Activated CD8-positive, alpha-beta T cell treated with anti-CD3 and anti-CD28 coated beads for 36 hours (primary cell): ENCODE results near the gene ZNF597. TPM values are rescaled to one million over a fixed set of nuclear protein-coding genes. Genes with fewer than 3 reads are reported as not detected.
A peak's percentile ranks its signal among the peaks of the same experiment; 100 is the strongest.
"Not testable (repeated sequence)": the region's sequence is repeated elsewhere in the genome, so short reads cannot be mapped to it uniquely, and the experiment has no call there.

Experiments used
- ATAC-seq: fragments of 200-7000 bp; cut with Tn5 transposase; one replicate; pipeline ENCODE4 v1.10.0; 2021; ENCODE audit warnings: mild to moderate bottlenecking, moderate library complexity
- CTCF ChIA-PET: fragments of 350-600 bp; sonication (Branson Sonifier 250); formaldehyde crosslinking; loops from one replicate; lab custom pipeline; 2021; ENCODE audit warnings: antibody characterized with exemption; lab: Charles Lee
- POLR2A ChIA-PET: fragments of 350-600 bp; sonication (Branson Sonifier 250); formaldehyde crosslinking; loops from one replicate; lab custom pipeline; 2021; ENCODE audit warnings: antibody characterized with exemption; lab: Charles Lee
- DNase-seq: peaks from one replicate; pipeline ENCODE4 v3.0.0-alpha.2; 2020
- H3K27ac Mint-ChIP-seq: one replicate; pipeline ENCODE4 v1.8.0; 2021; ENCODE audit warnings: mild to moderate bottlenecking, mixed read lengths
- H3K27me3 Mint-ChIP-seq: one replicate; pipeline ENCODE4 v1.8.0; 2021; ENCODE audit warnings: mixed read lengths
- H3K36me3 Mint-ChIP-seq: one replicate; pipeline ENCODE4 v1.8.0; 2021; ENCODE audit warnings: low read depth, mixed read lengths
- H3K4me1 Mint-ChIP-seq: one replicate; pipeline ENCODE4 v1.8.0; 2021; ENCODE audit warnings: low read depth, mixed read lengths
- H3K4me3 Mint-ChIP-seq: one replicate; pipeline ENCODE4 v1.8.0; 2021; ENCODE audit warnings: mild to moderate bottlenecking, moderate library complexity, mixed read lengths
- H3K9me3 Mint-ChIP-seq: one replicate; pipeline ENCODE4 v1.8.0; 2021; ENCODE audit warnings: mixed read lengths
- intact Hi-C: fragments of 100-400 bp; cut with micrococcal nuclease; formaldehyde crosslinking; loops from one replicate; pipeline ENCODE4 v1.10.0; 2022
- total RNA-seq, 2 experiments: library from RNA; stranded (reverse); gene quantifications; one replicate each; pipeline ENCODE4 v1.2.3, GENCODE V29; 2021
- TF ChIP-seq, protein P1 (sequence below): fragments of 200-600 bp; IDR thresholded peaks from one replicate; pipeline ENCODE4 v1.8.0; 2022; ENCODE audit warnings: antibody characterized with exemption, mild to moderate bottlenecking

Gene ZNF597
- total RNA-seq, 2 experiments from 2014 or later: 1.6 to 1.8 TPM

DNA sequence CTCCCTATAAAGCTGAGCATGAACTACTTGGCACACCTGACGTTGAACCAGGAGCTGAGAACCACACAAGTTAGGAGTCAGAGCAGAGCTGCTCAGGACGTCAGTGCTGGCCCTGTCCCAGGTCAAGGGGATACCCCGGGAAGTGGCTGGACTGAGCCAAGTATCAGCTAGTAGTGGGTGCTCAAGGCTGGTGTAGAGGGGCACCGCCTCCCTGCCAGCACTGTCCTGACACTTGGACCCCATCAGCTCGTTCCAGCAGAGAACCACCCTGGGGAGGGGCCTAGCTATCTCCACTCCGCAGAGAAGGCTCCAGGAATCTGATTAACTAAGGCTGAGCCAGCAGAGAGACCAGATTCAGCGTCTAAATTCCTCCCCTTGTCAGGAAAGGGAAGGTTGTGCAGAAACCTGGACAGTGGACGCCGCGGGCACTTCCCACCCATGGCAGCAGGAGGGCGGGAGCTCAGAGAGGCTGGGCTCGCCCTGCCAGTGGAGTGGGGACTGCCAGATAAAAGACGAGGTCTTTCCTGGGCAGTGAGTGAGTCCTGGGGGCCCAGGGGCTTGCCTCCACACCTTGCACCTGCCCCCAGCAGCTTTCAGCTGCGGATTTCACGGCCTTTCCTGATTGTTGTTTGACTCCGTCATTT, 31.0 kb upstream of the ZNF597 start:
- Mint-ChIP-seq H3K9me3 (no peaks in the 10 kb centered on the region), H3K4me3 (no peak overlapping the region), H3K27ac (no peak overlapping the region), H3K27me3 (no peaks in the 10 kb centered on the region), H3K36me3 (peaks cover 18% of the 10 kb centered on the region), H3K4me1 (peaks cover 26% of the 10 kb centered on the region)
- DNase-seq: no peak
- ATAC-seq: no peak
- intact Hi-C loops: no loop called here
- ChIA-PET CTCF (interaction anchor here (0.7 kb wide), 1 partner anchor 302 kb away, joined by 3 read pairs; no protein-coding TSS in a partner anchor), POLR2A (no interaction called here)
- TF ChIP-seq, protein P1, sequence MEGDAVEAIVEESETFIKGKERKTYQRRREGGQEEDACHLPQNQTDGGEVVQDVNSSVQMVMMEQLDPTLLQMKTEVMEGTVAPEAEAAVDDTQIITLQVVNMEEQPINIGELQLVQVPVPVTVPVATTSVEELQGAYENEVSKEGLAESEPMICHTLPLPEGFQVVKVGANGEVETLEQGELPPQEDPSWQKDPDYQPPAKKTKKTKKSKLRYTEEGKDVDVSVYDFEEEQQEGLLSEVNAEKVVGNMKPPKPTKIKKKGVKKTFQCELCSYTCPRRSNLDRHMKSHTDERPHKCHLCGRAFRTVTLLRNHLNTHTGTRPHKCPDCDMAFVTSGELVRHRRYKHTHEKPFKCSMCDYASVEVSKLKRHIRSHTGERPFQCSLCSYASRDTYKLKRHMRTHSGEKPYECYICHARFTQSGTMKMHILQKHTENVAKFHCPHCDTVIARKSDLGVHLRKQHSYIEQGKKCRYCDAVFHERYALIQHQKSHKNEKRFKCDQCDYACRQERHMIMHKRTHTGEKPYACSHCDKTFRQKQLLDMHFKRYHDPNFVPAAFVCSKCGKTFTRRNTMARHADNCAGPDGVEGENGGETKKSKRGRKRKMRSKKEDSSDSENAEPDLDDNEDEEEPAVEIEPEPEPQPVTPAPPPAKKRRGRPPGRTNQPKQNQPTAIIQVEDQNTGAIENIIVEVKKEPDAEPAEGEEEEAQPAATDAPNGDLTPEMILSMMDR: no peak

DNA sequence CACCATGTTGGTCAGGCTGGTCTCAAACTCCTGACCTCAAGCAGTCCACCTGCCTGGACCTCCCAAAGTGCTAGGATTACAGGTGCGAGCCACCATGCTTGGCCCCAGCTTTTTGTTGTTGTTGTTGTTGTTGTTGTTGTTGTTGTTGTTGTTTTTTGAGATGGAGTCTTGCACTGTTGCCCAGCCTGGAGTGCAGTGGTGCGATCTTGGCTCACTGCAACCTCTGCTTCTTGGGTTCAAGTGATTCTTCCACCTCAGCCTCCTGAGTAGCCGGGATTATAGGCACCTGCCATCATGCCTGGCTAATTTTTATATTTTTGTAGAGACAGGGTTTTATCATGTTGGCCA, 30.3 kb upstream of the ZNF597 start:
- ATAC-seq, H3K4me3 Mint-ChIP-seq, CTCF ChIA-PET, H3K27me3 Mint-ChIP-seq, H3K9me3 Mint-ChIP-seq, DNase-seq, H3K27ac Mint-ChIP-seq, intact Hi-C loops, POLR2A ChIA-PET: not testable (repeated sequence)
- H3K36me3 Mint-ChIP-seq: peaks cover 14% of the 10 kb centered on the region
- H3K4me1 Mint-ChIP-seq: peaks cover 28% of the 10 kb centered on the region

DNA sequence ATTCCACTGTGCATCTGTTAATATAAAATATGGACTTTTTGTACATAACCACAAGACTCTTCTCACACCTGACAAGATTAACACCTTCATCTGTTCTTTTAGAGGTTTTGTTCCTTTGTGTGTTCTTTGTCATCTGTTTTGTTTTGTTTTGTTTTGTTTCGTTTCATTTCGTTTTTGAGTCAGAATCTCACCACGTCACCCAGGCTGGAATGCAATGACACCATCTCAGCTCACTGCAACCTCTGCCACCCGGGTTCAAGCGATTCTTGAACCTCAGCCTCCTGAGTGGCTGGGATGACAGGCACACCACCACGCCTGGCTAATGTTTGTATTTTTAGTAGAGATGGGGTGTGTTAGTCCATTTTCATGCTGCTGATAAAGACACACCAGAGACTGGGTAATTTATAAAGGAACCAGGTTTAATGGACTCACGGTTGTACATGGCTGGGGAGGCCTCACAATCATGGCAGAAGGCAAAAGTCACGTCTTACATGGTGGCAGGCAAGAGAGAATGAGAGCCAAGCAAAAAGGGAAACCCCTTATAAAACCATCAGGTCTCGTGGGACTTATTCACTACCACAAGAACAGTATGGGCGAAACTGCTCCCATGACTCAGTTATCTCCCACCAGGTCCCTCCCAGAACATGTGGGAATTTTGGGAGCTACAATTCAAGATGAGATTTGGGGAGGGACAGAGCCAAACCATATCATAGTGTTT, 29.7 kb upstream of the ZNF597 start:
- POLR2A ChIA-PET: no interaction called here
- H3K36me3 Mint-ChIP-seq: peaks cover 12% of the 10 kb centered on the region
- TF ChIP-seq, protein P1: no peak
- H3K4me1 Mint-ChIP-seq: peaks cover 33% of the 10 kb centered on the region
- intact Hi-C loops: no loop called here
- peak overlapping the region; percentile 47 for H3K27ac Mint-ChIP-seq
- no peak overlapping the region for H3K4me3 Mint-ChIP-seq
- no peaks in the 10 kb centered on the region for H3K9me3 Mint-ChIP-seq
- CTCF ChIA-PET: no interaction called here
- DNase-seq (peak; percentile 28), ATAC-seq (peak; percentile 34)
- no peaks in the 10 kb centered on the region for H3K27me3 Mint-ChIP-seq

DNA sequence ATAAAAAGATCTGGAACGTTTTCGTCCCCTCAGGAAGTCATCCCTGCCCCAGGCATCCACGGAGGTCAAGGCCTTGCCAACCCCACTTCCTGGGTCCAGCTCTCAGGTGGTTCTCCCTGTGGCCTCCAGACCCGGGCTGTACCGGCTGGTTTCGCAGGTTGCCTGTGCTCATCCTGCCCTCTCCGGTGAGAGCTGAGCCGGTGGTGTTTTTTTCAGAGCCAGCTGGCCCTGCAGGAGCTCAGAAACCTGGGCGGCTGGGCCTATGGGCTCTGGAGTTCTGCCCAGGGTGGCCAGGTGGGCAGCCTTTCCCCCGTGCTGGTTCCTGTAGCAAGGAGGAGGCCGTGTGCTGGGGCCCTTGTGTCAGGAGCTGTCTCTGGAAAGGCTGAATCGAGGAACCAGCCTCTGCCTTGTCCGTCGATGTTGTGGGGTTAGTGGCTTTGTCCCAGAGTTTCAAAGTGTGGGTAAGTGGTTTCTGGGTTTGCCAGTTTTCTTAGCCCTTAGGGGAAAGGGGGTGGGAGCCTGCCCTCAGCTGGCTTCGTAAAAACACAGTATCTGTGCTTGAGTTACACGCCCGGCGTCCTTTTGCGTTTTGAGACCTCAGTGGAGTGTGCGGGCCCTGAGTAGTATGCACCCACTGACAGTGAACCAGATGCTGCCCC, 28.3 kb upstream of the ZNF597 start:
- CTCF ChIA-PET: interaction anchor here (0.7 kb wide), 1 partner anchor 205 kb away, joined by 3 read pairs; no protein-coding TSS in a partner anchor
- Mint-ChIP-seq H3K36me3 (peaks cover 17% of the 10 kb centered on the region), H3K4me3 (no peak overlapping the region), H3K4me1 (peaks cover 46% of the 10 kb centered on the region), H3K27me3 (no peaks in the 10 kb centered on the region), H3K9me3 (no peaks in the 10 kb centered on the region), H3K27ac (peak overlapping the region; percentile 30)
- POLR2A ChIA-PET: interaction anchor here (0.9 kb wide), 1 partner anchor 140 kb away, joined by 3 read pairs; no protein-coding TSS in a partner anchor
- ATAC-seq (no peak), DNase-seq (no peak)
- intact Hi-C loops: no loop called here
- TF ChIP-seq, protein P1: no peak

DNA sequence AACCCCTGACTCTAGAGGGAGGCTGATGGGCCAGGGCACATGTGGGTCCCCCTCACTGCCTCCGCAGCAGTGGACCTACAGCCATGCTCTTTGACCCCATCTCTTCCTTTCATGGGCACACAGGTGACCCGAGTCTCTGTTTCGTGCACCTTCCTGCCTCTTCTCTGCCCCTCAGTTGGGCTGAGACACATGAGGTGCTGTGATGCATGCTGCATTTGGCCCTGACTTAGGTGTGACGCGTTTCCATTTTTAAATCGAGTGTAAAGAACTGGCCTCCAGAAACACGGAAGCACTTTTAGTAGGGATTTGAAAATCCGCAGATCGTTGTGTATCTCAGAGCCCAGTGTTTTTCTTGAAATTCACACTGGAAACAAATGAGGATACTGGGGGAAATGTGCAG, 27.4 kb upstream of the ZNF597 start:
- ChIA-PET POLR2A (no interaction called here), CTCF (interaction anchor here (1.3 kb wide), 1 partner anchor 10 kb away, joined by 4 read pairs; no protein-coding TSS in a partner anchor)
- Mint-ChIP-seq H3K9me3 (no peaks in the 10 kb centered on the region), H3K27me3 (no peaks in the 10 kb centered on the region), H3K4me1 (peaks cover 52% of the 10 kb centered on the region), H3K4me3 (no peak overlapping the region), H3K36me3 (peaks cover 17% of the 10 kb centered on the region), H3K27ac (no peak overlapping the region)
- DNase-seq (no peak), ATAC-seq (no peak)
- TF ChIP-seq, protein P1: no peak
- intact Hi-C loops: no loop called here
